ENCODE results near the gene DUSP7. TPM values are rescaled to one million over a fixed set of nuclear protein-coding genes. Genes with fewer than 3 reads are reported as not detected.

Gene DUSP7
- total and polyA plus RNA-seq, 2 donors: 6.3 to 7.7 TPM

DNA sequence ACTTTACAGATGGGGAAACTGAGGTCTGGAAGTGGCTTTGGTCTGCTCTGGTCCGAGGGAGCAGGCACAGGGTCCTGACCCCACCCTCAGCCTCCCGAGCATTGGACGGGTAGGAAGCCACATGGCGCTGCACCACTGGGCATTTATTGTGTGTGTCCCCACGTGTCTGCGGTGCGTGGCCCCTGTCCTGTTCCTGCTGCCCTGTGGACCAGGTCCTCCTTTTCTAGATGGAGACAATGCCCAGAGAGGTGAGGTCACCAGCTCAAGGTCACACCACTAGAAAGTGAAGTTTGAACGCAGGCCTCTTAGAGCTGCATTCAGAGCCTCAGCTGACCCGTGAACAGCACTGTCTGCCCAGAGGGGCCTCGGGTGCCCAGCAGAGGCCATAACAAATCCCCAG lies 26.8 kb downstream of the DUSP7 start:
- H3K36me3 ChIP-seq (ENCODE audit: control insufficient read depth in 2 of 2, insufficient read depth in 2 of 2, low read length in 1 of 2): no peaks in the 10 kb centered on the region
- H3K27me3 ChIP-seq (ENCODE audit: control insufficient read depth in 2 of 2, insufficient read depth in 1 of 2, low read length in 1 of 2): no peaks in the 10 kb centered on the region
- no peak for DNase-seq (ENCODE audit: low read depth in 6 of 9, low spot score in 9 of 9)
- no peak overlapping the region for H3K27ac ChIP-seq (ENCODE audit: low read depth in 1 of 2, low read length in 1 of 2)
- no peaks in the 10 kb centered on the region for H3K9me3 ChIP-seq (ENCODE audit: control insufficient read depth in 2 of 2, insufficient read depth in 1 of 2, low read length in 1 of 2)
- 96% methylated on average over 10 of the region's 10 CpGs for WGBS
- H3K4me1 ChIP-seq (ENCODE audit: control insufficient read depth in 2 of 2, insufficient read depth in 2 of 2, low read length in 2 of 2): no peaks in the 10 kb centered on the region
- H3K4me3 ChIP-seq (ENCODE audit: low read length in 2 of 2): no peak overlapping the region

GRCh38 chr3:52029053-52029452 lies 27.3 kb downstream of the DUSP7 start:
- no peaks in the 10 kb centered on the region for H3K36me3 ChIP-seq (ENCODE audit: control insufficient read depth in 2 of 2, insufficient read depth in 2 of 2, low read length in 1 of 2)
- H3K27me3 ChIP-seq (ENCODE audit: control insufficient read depth in 2 of 2, insufficient read depth in 1 of 2, low read length in 1 of 2): no peaks in the 10 kb centered on the region
- no peak overlapping the region for H3K27ac ChIP-seq (ENCODE audit: low read depth in 1 of 2, low read length in 1 of 2)
- WGBS: 94% methylated on average over 9 of the region's 9 CpGs
- no peak overlapping the region for H3K4me3 ChIP-seq (ENCODE audit: low read length in 2 of 2)
- H3K4me1 ChIP-seq (ENCODE audit: control insufficient read depth in 2 of 2, insufficient read depth in 2 of 2, low read length in 2 of 2): no peaks in the 10 kb centered on the region
- DNase-seq (ENCODE audit: low read depth in 6 of 9, low spot score in 9 of 9): no peak
- H3K9me3 ChIP-seq (ENCODE audit: control insufficient read depth in 2 of 2, insufficient read depth in 1 of 2, low read length in 1 of 2): no peaks in the 10 kb centered on the region

- H3K4me3 ChIP-seq (ENCODE audit: low read length in 2 of 2): no peak overlapping the region
- WGBS: 95% methylated on average over 12 of the region's 12 CpGs
Measured at GRCh38 chr3:52028572-52028971, 27.8 kb downstream of the DUSP7 start.

GRCh38 chr3:52026041-52026440 lies 30.3 kb downstream of the DUSP7 start:
- no peaks in the 10 kb centered on the region for H3K27me3 ChIP-seq (ENCODE audit: control insufficient read depth in 2 of 2, insufficient read depth in 1 of 2, low read length in 1 of 2)
- no peak for DNase-seq (ENCODE audit: low read depth in 6 of 9, low spot score in 9 of 9)
- H3K36me3 ChIP-seq (ENCODE audit: control insufficient read depth in 2 of 2, insufficient read depth in 2 of 2, low read length in 1 of 2): no peaks in the 10 kb centered on the region
- H3K27ac ChIP-seq (ENCODE audit: low read depth in 1 of 2, low read length in 1 of 2): no peak overlapping the region
- WGBS: 95% methylated on average over 4 of the region's 4 CpGs
- no peak overlapping the region for H3K4me3 ChIP-seq (ENCODE audit: low read length in 2 of 2)
- no peaks in the 10 kb centered on the region for H3K9me3 ChIP-seq (ENCODE audit: control insufficient read depth in 2 of 2, insufficient read depth in 1 of 2, low read length in 1 of 2)
- H3K4me1 ChIP-seq (ENCODE audit: control insufficient read depth in 2 of 2, insufficient read depth in 2 of 2, low read length in 2 of 2): peaks cover 0 to 4% of the 10 kb centered on the region in 2 donors

More at GRCh38 chr3:52028572-52028971, 27.8 kb downstream of the DUSP7 start:
- peaks cover 0 to 3% of the 10 kb centered on the region in 2 donors for H3K4me1 ChIP-seq (ENCODE audit: control insufficient read depth in 2 of 2, insufficient read depth in 2 of 2, low read length in 2 of 2)
- H3K36me3 ChIP-seq (ENCODE audit: control insufficient read depth in 2 of 2, insufficient read depth in 2 of 2, low read length in 1 of 2): no peaks in the 10 kb centered on the region
- H3K27ac ChIP-seq (ENCODE audit: low read depth in 1 of 2, low read length in 1 of 2): no peak overlapping the region
- DNase-seq (ENCODE audit: low read depth in 6 of 9, low spot score in 9 of 9): no peak
- H3K27me3 ChIP-seq (ENCODE audit: control insufficient read depth in 2 of 2, insufficient read depth in 1 of 2, low read length in 1 of 2): no peaks in the 10 kb centered on the region
- no peaks in the 10 kb centered on the region for H3K9me3 ChIP-seq (ENCODE audit: control insufficient read depth in 2 of 2, insufficient read depth in 1 of 2, low read length in 1 of 2)

GRCh38 chr3:52025453-52025852 lies 30.9 kb downstream of the DUSP7 start:
- Histone ChIP-seq H3K4me3 (ENCODE audit: low read length in 2 of 2) (no peak overlapping the region), H3K36me3 (ENCODE audit: control insufficient read depth in 2 of 2, insufficient read depth in 2 of 2, low read length in 1 of 2) (no peaks in the 10 kb centered on the region), H3K27me3 (ENCODE audit: control insufficient read depth in 2 of 2, insufficient read depth in 1 of 2, low read length in 1 of 2) (no peaks in the 10 kb centered on the region), H3K27ac (ENCODE audit: low read depth in 1 of 2, low read length in 1 of 2) (no peak overlapping the region), H3K4me1 (ENCODE audit: control insufficient read depth in 2 of 2, insufficient read depth in 2 of 2, low read length in 2 of 2) (peaks cover 0 to 4% of the 10 kb centered on the region in 2 donors), H3K9me3 (ENCODE audit: control insufficient read depth in 2 of 2, insufficient read depth in 1 of 2, low read length in 1 of 2) (no peaks in the 10 kb centered on the region)
- WGBS: 87% methylated on average over 7 of the region's 7 CpGs
- no peak for DNase-seq (ENCODE audit: low read depth in 6 of 9, low spot score in 9 of 9)

DNA sequence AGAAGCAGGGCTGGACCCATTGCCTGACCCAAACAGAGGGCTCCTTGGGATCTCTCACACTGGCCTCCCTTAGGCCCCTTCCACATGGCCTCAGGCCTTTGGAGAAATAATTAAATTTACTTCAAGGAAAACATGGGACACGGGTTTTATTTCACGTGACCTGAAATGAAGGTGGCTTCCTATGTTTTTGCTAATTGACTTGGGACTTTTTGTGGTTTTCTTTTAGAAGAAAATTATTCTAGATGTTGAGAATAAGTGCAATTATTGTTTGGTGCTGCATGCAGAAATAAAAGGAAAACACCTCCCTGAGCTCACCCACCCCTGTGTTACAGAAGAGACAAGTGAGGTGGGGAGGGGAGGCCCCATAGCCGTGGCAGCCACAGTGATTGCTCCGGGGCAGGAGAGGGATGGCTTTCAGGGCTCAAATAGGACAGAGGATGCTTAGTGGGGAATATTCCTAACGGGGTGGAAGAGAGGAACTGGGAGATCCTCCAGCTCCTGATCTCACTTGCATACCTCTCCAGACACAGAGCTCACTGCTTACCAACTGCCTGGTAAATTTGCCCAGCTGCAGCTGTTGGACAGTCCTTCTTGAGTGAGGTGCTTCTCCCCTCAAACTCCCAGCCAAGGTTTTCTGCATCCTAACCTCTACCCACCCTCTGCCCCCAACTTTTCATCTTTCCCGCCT lies 31.5 kb downstream of the DUSP7 start:
- Histone ChIP-seq H3K9me3 (ENCODE audit: control insufficient read depth in 2 of 2, insufficient read depth in 1 of 2, low read length in 1 of 2) (no peaks in the 10 kb centered on the region), H3K4me1 (ENCODE audit: control insufficient read depth in 2 of 2, insufficient read depth in 2 of 2, low read length in 2 of 2) (peaks cover 0 to 4% of the 10 kb centered on the region in 2 donors), H3K27ac (ENCODE audit: low read depth in 1 of 2, low read length in 1 of 2) (no peak overlapping the region), H3K27me3 (ENCODE audit: control insufficient read depth in 2 of 2, insufficient read depth in 1 of 2, low read length in 1 of 2) (no peaks in the 10 kb centered on the region), H3K36me3 (ENCODE audit: control insufficient read depth in 2 of 2, insufficient read depth in 2 of 2, low read length in 1 of 2) (no peaks in the 10 kb centered on the region), H3K4me3 (ENCODE audit: low read length in 2 of 2) (no peak overlapping the region)
- 95% methylated on average over 6 of the region's 6 CpGs for WGBS
- DNase-seq (ENCODE audit: low read depth in 6 of 9, low spot score in 9 of 9): no peak

DNA sequence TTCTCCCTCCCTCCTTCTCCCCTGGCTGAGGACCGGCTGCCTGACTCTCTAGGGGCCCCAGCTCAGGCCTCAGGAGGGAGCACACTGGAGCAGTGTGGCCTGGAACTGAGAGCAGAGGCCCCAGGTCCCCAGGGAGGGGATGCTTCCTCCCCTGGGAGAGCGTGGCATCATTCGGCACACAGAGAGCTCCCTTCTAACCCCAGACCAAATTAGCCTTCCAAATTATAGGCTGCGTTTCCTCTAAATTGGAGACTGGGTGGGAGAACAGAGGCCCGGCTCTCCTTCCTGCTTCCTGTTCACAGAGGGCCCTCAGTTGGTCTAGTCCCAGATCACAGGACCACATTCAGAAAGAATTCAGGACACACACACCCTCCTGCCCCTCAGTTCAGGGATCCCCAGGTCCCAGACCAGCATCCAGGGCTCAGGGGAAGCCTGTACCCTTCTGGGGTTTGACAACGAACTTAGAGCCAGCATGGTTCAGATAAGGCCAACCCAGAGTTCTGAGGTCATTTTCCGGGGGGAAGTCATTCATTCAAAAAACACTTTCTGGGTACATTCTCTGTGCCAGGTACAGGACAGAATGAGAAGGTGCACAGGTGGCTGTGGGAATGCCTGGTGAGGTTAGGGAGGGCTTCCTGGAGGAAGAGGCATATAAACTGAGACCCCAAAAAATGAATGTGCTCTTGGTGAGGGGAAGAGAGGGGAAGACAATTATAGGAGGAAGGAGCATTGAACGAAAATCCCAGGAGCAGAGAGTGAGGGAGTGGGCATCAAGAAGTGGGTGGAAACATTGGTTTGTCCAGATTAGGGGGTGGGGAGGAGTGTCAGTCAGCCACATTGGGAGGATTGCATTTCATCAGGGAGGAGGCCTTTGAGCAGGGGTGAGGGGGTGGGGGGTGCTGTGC lies 32.3 kb downstream of the DUSP7 start:
- no peaks in the 10 kb centered on the region for H3K36me3 ChIP-seq (ENCODE audit: control insufficient read depth in 2 of 2, insufficient read depth in 2 of 2, low read length in 1 of 2)
- H3K4me3 ChIP-seq (ENCODE audit: low read length in 2 of 2): no peak overlapping the region
- H3K27me3 ChIP-seq (ENCODE audit: control insufficient read depth in 2 of 2, insufficient read depth in 1 of 2, low read length in 1 of 2): no peaks in the 10 kb centered on the region
- H3K27ac ChIP-seq (ENCODE audit: low read depth in 1 of 2, low read length in 1 of 2): no peak overlapping the region
- no peaks in the 10 kb centered on the region for H3K9me3 ChIP-seq (ENCODE audit: control insufficient read depth in 2 of 2, insufficient read depth in 1 of 2, low read length in 1 of 2)
- H3K4me1 ChIP-seq (ENCODE audit: control insufficient read depth in 2 of 2, insufficient read depth in 2 of 2, low read length in 2 of 2): peaks cover 0 to 4% of the 10 kb centered on the region in 2 donors
- WGBS: 93% methylated on average over 8 of the region's 8 CpGs
- DNase-seq (ENCODE audit: low read depth in 6 of 9, low spot score in 9 of 9): no peak

DNA sequence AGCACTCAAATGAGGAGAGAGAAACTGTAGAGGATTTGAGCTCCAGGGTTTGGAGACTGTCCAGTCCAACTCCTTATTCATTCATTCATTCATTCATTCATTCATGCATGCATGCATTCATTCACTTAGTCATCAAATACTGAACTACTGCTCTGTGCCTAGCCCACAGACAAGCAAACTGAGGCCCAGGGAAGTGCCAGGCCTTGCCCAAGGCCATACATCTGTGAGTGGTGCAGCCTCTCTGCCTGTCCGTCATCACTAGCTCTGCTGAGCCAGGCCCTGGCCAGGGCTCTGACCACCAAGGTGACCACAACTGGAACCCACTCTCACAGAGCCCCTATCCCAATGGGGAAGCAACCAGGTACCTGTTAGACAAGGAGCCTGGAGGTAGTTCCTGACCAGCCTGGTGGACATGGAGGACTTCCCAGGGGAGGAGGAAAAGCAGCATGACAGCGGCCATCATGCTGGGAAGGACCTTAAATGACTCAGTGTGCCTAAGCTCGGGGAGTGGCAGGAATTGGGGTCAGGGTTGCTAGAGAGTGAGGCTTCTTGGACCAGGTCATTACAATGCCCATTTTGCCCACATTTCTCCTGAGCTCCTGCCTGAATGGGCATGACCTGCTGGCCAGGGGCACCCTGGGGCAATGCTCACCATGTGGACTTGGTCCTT lies 33.1 kb downstream of the DUSP7 start:
- no peaks in the 10 kb centered on the region for H3K36me3 ChIP-seq (ENCODE audit: control insufficient read depth in 2 of 2, insufficient read depth in 2 of 2, low read length in 1 of 2)
- DNase-seq (ENCODE audit: low read depth in 6 of 9, low spot score in 9 of 9): no peak
- H3K27ac ChIP-seq (ENCODE audit: low read depth in 1 of 2, low read length in 1 of 2): no peak overlapping the region
- no peaks in the 10 kb centered on the region for H3K9me3 ChIP-seq (ENCODE audit: control insufficient read depth in 2 of 2, insufficient read depth in 1 of 2, low read length in 1 of 2)
- no peaks in the 10 kb centered on the region for H3K27me3 ChIP-seq (ENCODE audit: control insufficient read depth in 2 of 2, insufficient read depth in 1 of 2, low read length in 1 of 2)
- peaks cover 0 to 4% of the 10 kb centered on the region in 2 donors for H3K4me1 ChIP-seq (ENCODE audit: control insufficient read depth in 2 of 2, insufficient read depth in 2 of 2, low read length in 2 of 2)
- 98% methylated on average over 3 of the region's 3 CpGs for WGBS
- no peak overlapping the region for H3K4me3 ChIP-seq (ENCODE audit: low read length in 2 of 2)

All from thymus (tissue), 11 donors.